Spleen (tissue), 11 donors: Measurements from ENCODE around the gene IGF2R. TPM values are rescaled to one million over a fixed set of nuclear protein-coding genes. Genes with fewer than 3 reads are reported as not detected.

Experiments used
- DNase-seq: peaks from one replicate; pipeline ENCODE4 v3.0.0-alpha.2; 2020
- H3K27ac ChIP-seq, 8 donors: fragments of 200-600 bp; sonication (generic) in 7 of 8; 1 replicate in 4 of 8; 2 replicates in 4 of 8; pipeline versions ENCODE4 v1.5.0 to v1.8.0; 2016 to 2021; ENCODE audit warnings: inconsistent platforms in 4 of 8, mild to moderate bottlenecking in 4 of 8, moderate library complexity in 1 of 8
- H3K27me3 ChIP-seq, 7 donors: fragments of 200-600 bp; sonication (generic) in 6 of 7; replicated peaks in 1 of 7; 1 replicate in 4 of 7; 2 replicates in 3 of 7; pipeline versions ENCODE4 v1.5.0 to v1.8.0; 2016 to 2021; ENCODE audit warnings: inconsistent platforms in 3 of 7, mild to moderate bottlenecking in 1 of 7
- H3K36me3 ChIP-seq, 6 donors: fragments of 200-600 bp; sonication (generic) in 5 of 6; 1 replicate in 4 of 6; 2 replicates in 2 of 6; pipeline versions ENCODE4 v1.5.0 to v1.8.0; 2016 to 2021; ENCODE audit warnings: inconsistent platforms in 2 of 6
- H3K4me1 ChIP-seq, 6 donors: fragments of 200-600 bp; sonication (generic) in 5 of 6; 1 replicate in 3 of 6; 2 replicates in 3 of 6; pipeline versions ENCODE4 v1.5.0 to v1.8.0; 2016 to 2021; ENCODE audit warnings: inconsistent platforms in 3 of 6
- H3K4me3 ChIP-seq, 8 donors: fragments of 200-600 bp; sonication (generic) in 7 of 8; 1 replicate in 4 of 8; 2 replicates in 4 of 8; pipeline versions ENCODE4 v1.5.0 to v1.8.0; 2016 to 2021; ENCODE audit warnings: inconsistent platforms in 4 of 8, mild to moderate bottlenecking in 4 of 8, moderate library complexity in 2 of 8
- H3K9me3 ChIP-seq, 8 donors: fragments of 200-600 bp; sonication (generic) in 7 of 8; 1 replicate in 4 of 8; 2 replicates in 4 of 8; pipeline versions ENCODE4 v1.5.0 to v1.8.0; 2016 to 2021; ENCODE audit warnings: inconsistent platforms in 4 of 8
- CTCF ChIP-seq, 11 experiments: fragments of 200-600 bp in 7 of 11; fragments of 450-650 bp in 4 of 11; sonication (generic) in 4 of 11; IDR thresholded peaks in 8 of 11; conservative IDR thresholded peaks in 3 of 11; 1 replicate in 7 of 11; 2 replicates in 4 of 11; pipeline versions ENCODE4 v1.4.0 to v1.8.0; 2016 to 2021; ENCODE audit warnings: antibody characterized with exemption in 11 of 11, inconsistent platforms in 4 of 11, mild to moderate bottlenecking in 1 of 11
- POLR2A ChIP-seq, 3 donors: fragments of 450-650 bp; IDR thresholded peaks; one replicate each; pipeline ENCODE4 v1.5.1; 2017; ENCODE audit warnings: antibody characterized with exemption in 3 of 3, mild to moderate bottlenecking in 1 of 3
- POLR2AphosphoS5 ChIP-seq, 3 donors: sonication (generic); formaldehyde crosslinking; IDR thresholded peaks; one replicate each; pipeline ENCODE4 v1.5.1; 2017; ENCODE audit warnings: antibody characterized with exemption in 3 of 3
- WGBS, 5 donors: extraction: QIAGEN DNeasy Blood & Tissue Kit in 3 of 5; methylation state at CpG; one replicate each; pipeline versions ENCODE4 v1.1.5 to v1.1.7; 2013 to 2018; 5-methylcytosine and 5-hydroxymethylcytosine counted together
- intact Hi-C: fragments of 100-400 bp; cut with DNase I; formaldehyde crosslinking; loops from one replicate; pipeline ENCODE4 v1.15.0; 2023; ENCODE audit warnings: low total_unique reads
- polyA plus RNA-seq, 3 donors: library from polyadenylated mRNA; stranded (reverse); fragments of 200-250 nt; gene quantifications; one replicate each; pipeline ENCODE4 v1.2.1, GENCODE V29; 2013
- total RNA-seq, 7 donors: library from RNA; depleted of rRNA in 3 of 7; stranded (reverse); fragments of >200 nt in 3 of 7; fragmentation: NEBNext Ultra II Directional in 4 of 7; extraction: Animal tissue kit (Norgen Biotek cat#: 25700) in 4 of 7; gene quantifications; one replicate each; pipeline versions ENCODE4 v1.1.0 to v1.2.1, GENCODE V29; 2016 to 2021
- donor health status: healthy with polysubstance abuse.
- donor health status: DM: no; HTN: no; CAD: no; lungs with moderate emphysema.
- donor health status: DM: no; HTN: no; CAD: no.
- donor health status: Bipolar disorder and iron deficiency.
- donor health status: healthy.
- donor health status: DM: no; HTN: no; CAD: no.
- donor health status: DM: yes; HTN: yes; CAD: no.

The IGF2R gene
- total and polyA plus RNA-seq, 10 donors: 6.9 to 193 (median 159) TPM

- Histone ChIP-seq H3K27me3 (no peaks in the 10 kb centered on the region), H3K4me3 (no peak overlapping the region), H3K36me3 (peaks cover 0 to 50% (median 27%) of the 10 kb centered on the region in 6 donors), H3K27ac (no peak overlapping the region), H3K4me1 (no peaks in the 10 kb centered on the region), H3K9me3 (no peaks in the 10 kb centered on the region)
- TF ChIP-seq POLR2AphosphoS5 (IDR thresholded peaks at IDR 0.05) (no peak), CTCF (IDR thresholded peaks at IDR 0.05 in 8 of 11, conservative IDR thresholded peaks at IDR 0.05 in 3 of 11) (no peak), POLR2A (IDR thresholded peaks at IDR 0.05) (no peak)
- intact Hi-C loops: loop anchor here (10.0 kb wide), 1 partner anchor 47 kb away; no protein-coding TSS in a partner anchor
- 92 to 100% (median 97%) methylated on average over 1 of the region's 1 CpG for WGBS, 5 donors
- DNase-seq: no peak
Observed at GRCh38 chr6:160022101-160022500, 53.2 kb downstream of the IGF2R start.

- intact Hi-C loops: loop anchor here (10.0 kb wide), 1 partner anchor 48 kb away; no protein-coding TSS in a partner anchor
- H3K36me3 ChIP-seq: peaks cover 0 to 53% (median 34%) of the 10 kb centered on the region in 6 donors
- H3K9me3 ChIP-seq: no peaks in the 10 kb centered on the region
- TF ChIP-seq POLR2AphosphoS5 (IDR thresholded peaks at IDR 0.05): no peak
- TF ChIP-seq CTCF (IDR thresholded peaks at IDR 0.05 in 8 of 11, conservative IDR thresholded peaks at IDR 0.05 in 3 of 11): no peak
- TF ChIP-seq POLR2A (IDR thresholded peaks at IDR 0.05): no peak
- H3K4me1 ChIP-seq: no peaks in the 10 kb centered on the region
- H3K4me3 ChIP-seq: no peak overlapping the region
- WGBS, 5 donors: 82 to 97% (median 96%) methylated on average over 3 of the region's 3 CpGs
- peak overlapping the region in 1 of 8 donors; percentile 29 for H3K27ac ChIP-seq
- no peaks in the 10 kb centered on the region for H3K27me3 ChIP-seq
- DNase-seq: no peak
Observed at GRCh38 chr6:160022793-160023192, 53.9 kb downstream of the IGF2R start.

GRCh38 chr6:160024152-160024551 lies 55.3 kb downstream of the IGF2R start:
- peaks cover 0 to 67% (median 38%) of the 10 kb centered on the region in 6 donors for H3K36me3 ChIP-seq
- peak overlapping the region in 1 of 8 donors; percentile 29 for H3K27ac ChIP-seq
- DNase-seq: no peak
- TF ChIP-seq POLR2A (IDR thresholded peaks at IDR 0.05): no peak
- no peak for TF ChIP-seq CTCF (IDR thresholded peaks at IDR 0.05 in 8 of 11, conservative IDR thresholded peaks at IDR 0.05 in 3 of 11)
- no peak for TF ChIP-seq POLR2AphosphoS5 (IDR thresholded peaks at IDR 0.05)
- WGBS, 5 donors: 87 to 96% (median 94%) methylated on average over 8 of the region's 8 CpGs
- no peaks in the 10 kb centered on the region for H3K27me3 ChIP-seq
- no peak overlapping the region for H3K4me3 ChIP-seq
- no peaks in the 10 kb centered on the region for H3K9me3 ChIP-seq
- intact Hi-C loops: loop anchor here (10.0 kb wide), 1 partner anchor 49 kb away; no protein-coding TSS in a partner anchor
- no peaks in the 10 kb centered on the region for H3K4me1 ChIP-seq

- H3K4me1 ChIP-seq: peaks cover 0 to 14% (median 3%) of the 10 kb centered on the region in 6 donors
- no peaks in the 10 kb centered on the region for H3K27me3 ChIP-seq
- TF ChIP-seq CTCF (IDR thresholded peaks at IDR 0.05 in 8 of 11, conservative IDR thresholded peaks at IDR 0.05 in 3 of 11) (no peak), POLR2AphosphoS5 (IDR thresholded peaks at IDR 0.05) (no peak), POLR2A (IDR thresholded peaks at IDR 0.05) (no peak)
- WGBS, 5 donors: 90 to 97% (median 95%) methylated on average over 11 of the region's 11 CpGs
- no peak overlapping the region for H3K27ac ChIP-seq
- H3K4me3 ChIP-seq: no peak overlapping the region
- no peak for DNase-seq
- intact Hi-C loops: loop anchor here (10.0 kb wide), 1 partner anchor 52 kb away; no protein-coding TSS in a partner anchor
- peaks cover 0 to 96% (median 54%) of the 10 kb centered on the region in 6 donors for H3K36me3 ChIP-seq
- H3K9me3 ChIP-seq: no peaks in the 10 kb centered on the region
Observed at GRCh38 chr6:160027076-160027475, 58.2 kb downstream of the IGF2R start.
